Activated CD4-positive, alpha-beta T cell treated with anti-CD3 and anti-CD28 coated beads, Interleukin-2, amount 50 U/mL, for 24 hours (primary cell): ENCODE results near the gene GPR22.

Source experiments
- DNase-seq, 2 donors: peaks; one replicate each; pipeline ENCODE4 v3.0.0-alpha.2; 2020; ENCODE audit warnings: low read depth in 1 of 2, low spot score in 1 of 2

GPR22 gene

DNA sequence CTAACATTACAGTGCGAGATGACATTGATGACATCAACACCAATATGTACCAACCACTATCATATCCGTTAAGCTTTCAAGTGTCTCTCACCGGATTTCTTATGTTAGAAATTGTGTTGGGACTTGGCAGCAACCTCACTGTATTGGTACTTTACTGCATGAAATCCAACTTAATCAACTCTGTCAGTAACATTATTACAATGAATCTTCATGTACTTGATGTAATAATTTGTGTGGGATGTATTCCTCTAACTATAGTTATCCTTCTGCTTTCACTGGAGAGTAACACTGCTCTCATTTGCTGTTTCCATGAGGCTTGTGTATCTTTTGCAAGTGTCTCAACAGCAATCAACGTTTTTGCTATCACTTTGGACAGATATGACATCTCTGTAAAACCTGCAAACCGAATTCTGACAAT lies 4.3 kb downstream of the GPR22 start:
- DNase-seq, result no peak

DNA sequence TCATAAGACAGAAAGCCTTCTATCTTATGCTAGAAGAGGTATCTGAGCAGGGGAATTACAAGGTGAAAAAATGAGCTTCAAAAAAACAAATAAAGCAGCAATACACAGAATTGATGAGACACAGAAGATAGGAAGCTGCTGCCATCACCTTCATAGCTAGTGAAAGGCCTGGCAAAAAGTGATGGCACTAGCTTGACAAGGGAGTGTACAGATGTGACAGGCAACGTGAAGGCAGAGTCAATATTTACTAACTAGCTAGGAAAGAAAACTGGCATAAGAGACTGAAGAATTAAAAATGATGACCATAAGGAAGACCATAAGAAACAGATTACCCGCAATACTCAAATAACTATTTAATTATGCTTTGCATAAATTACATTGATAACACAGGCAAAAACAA lies 9.4 kb downstream of the GPR22 start:
- DNase-seq, result no peak

- DNase-seq, result no peak
Observed at GRCh38 chr7:107480932-107481331, 11.1 kb downstream of the GPR22 start.

- no peak for DNase-seq
Observed at GRCh38 chr7:107482571-107482970, 12.7 kb downstream of the GPR22 start.

- DNase-seq, result no peak
Observed at GRCh38 chr7:107486041-107486440, 16.2 kb downstream of the GPR22 start.

- no peak for DNase-seq
Observed at GRCh38 chr7:107492875-107493274, 23.0 kb downstream of the GPR22 start.

DNA sequence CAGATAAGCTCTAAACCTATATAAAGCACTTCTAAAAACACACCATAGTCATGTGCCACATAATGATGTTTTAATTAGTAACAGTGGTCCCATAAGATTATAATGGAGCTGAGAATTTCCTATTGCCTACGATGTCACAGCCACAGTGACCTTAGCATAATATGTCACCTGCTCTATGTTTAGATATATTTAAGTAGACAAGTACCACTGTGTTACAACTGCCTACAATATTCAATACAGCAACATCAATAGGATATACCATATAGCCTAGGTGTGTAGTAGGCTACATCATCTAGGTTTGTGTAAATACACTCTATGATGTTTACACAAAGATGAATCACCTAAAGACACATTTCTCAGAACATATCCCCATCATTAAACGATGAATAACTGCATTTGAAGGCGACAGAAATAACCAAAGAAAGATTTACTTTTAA lies 24.5 kb downstream of the GPR22 start:
- no peak for DNase-seq

GRCh38 chr7:107494884-107495283 lies 25.0 kb downstream of the GPR22 start:
- no peak for DNase-seq

- no peak for DNase-seq
Observed at GRCh38 chr7:107495516-107495915, 25.7 kb downstream of the GPR22 start.

- no peak for DNase-seq
Observed at GRCh38 chr7:107499731-107500130, 29.9 kb downstream of the GPR22 start.

- no peak for DNase-seq
Observed at GRCh38 chr7:107501593-107501992, 31.7 kb downstream of the GPR22 start.

GRCh38 chr7:107502154-107502553 lies 32.3 kb downstream of the GPR22 start:
- no peak for DNase-seq

- no peak for DNase-seq
Observed at GRCh38 chr7:107502797-107503196, 32.9 kb downstream of the GPR22 start.

GRCh38 chr7:107503687-107504086 lies 33.8 kb downstream of the GPR22 start:
- no peak for DNase-seq

- no peak for DNase-seq
Observed at GRCh38 chr7:107505362-107505761, 35.5 kb downstream of the GPR22 start.

DNA sequence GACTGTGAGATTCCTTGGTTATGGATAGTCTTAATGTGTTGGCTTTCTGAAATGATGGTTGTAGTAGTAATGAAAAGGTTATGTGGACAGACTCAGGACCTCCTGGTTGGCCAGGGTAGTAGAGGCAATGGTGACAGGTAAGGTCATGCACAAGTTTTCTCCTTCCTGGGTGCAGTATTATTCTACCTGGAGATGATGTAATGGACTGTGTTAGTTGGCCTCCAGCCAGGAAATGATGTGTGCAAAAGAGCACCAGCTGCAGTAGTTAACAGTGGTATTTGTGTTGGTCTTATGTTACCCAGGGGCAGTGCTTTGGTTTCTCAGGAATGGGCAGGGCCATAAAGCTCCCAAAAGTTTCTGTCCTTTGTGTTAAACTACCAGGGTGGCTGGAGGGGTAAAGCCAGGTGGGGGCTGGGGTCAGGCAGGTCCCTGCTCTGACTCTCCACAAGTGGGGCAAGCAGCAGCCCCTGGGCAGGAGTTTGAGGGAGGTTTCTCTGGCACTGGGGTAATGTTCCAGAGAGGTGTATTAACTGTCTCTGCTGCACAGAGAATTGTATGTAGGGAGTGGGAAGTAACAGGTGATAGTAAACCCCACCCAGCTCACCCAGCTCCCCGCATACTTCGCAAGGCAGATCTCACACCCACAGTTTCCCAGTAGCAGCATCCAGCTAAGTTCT lies 36.3 kb downstream of the GPR22 start:
- DNase-seq, result no peak

DNA sequence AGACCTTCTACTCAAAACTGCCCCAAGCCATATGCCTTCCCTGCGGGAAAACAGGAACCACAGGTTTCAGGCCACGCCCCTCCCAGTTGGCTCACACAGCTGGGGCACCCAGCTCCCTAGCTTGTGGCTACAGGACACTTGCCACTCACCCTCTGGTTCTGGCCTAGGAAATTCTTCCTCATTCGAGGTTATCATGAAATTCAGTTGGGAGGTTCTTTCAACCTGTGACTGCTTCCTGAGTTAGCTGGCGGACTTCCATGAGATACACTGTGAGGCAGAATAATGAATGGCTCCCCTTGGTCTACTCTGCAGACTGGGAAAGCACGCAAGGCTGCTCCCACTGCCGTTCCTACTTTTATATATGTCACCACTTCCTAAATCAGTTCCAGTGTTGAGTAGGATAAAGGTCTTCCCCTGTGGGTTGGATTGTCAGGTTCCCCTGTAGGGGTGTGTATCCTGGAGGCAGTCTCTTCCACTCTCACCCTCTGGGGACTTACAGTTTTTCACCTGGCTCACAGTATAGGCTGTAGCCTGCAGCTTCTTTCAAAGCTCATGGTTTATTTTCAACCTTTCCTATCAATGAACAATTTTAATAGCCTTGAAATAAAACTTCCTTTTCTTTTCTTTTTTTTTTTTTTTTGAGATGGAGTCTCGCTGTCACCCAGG lies 37.0 kb downstream of the GPR22 start:
- no peak for DNase-seq
